ENCODE data around the gene ENPP6. TPM values are rescaled to one million over a fixed set of nuclear protein-coding genes. Genes with fewer than 3 reads are reported as not detected.

The ENPP6 gene
- total and polyA plus RNA-seq, 2 donors (not counting 3 experiments of a cell fraction or from before 2014, with no cell fraction given), result not detected

- intact Hi-C loops (cut with micrococcal nuclease), result no loop called here
- ChIA-PET CTCF (no interaction called here), POLR2A (no interaction called here)
- Histone ChIP-seq H3K4me2 (ENCODE audit: insufficient read depth, low read length) (no peak overlapping the region), H3K4me3 (replicated peaks in 1 of 3; ENCODE audit: insufficient read depth in 1 of 3, low read depth in 1 of 3, low read length in 3 of 3) (no peak overlapping the region), H3K9me3 (replicated peaks; ENCODE audit: control insufficient read depth, insufficient read depth, low read length) (no peaks in the 10 kb centered on the region), H4K20me1 (replicated peaks; ENCODE audit: control insufficient read depth, extremely low read depth, insufficient read depth, low read length) (no peaks in the 10 kb centered on the region), H3K9me1 (replicated peaks; ENCODE audit: control insufficient read depth, extremely low read depth, insufficient read depth, low read length) (no peaks in the 10 kb centered on the region), H3K36me3 (ENCODE audit: control insufficient read depth in 2 of 2, extremely low read depth in 1 of 2, insufficient read depth in 2 of 2, low read length in 2 of 2) (no peaks in the 10 kb centered on the region), H3K79me2 (ENCODE audit: control insufficient read depth, insufficient read depth, low read length) (no peaks in the 10 kb centered on the region), H3K27ac (ENCODE audit: insufficient read depth, low read depth, low read length) (no peak overlapping the region), H3K27me3 (ENCODE audit: control insufficient read depth in 2 of 2, insufficient read depth in 2 of 2, low read length in 2 of 2) (no peaks in the 10 kb centered on the region), H2AFZ (ENCODE audit: low read depth, low read length) (no peak overlapping the region), H3K9ac (replicated peaks; ENCODE audit: extremely low read depth, insufficient read depth, low read length) (no peak overlapping the region), H3K4me1 (ENCODE audit: control insufficient read depth, extremely low read depth, insufficient read depth, low read length) (no peaks in the 10 kb centered on the region)
- dilution Hi-C loops (cut with MboI; ENCODE audit: extremely low pct_ligation_motif_present, low sequenced_read_pairs), result no loop called here
- no peak for DNase-seq (ENCODE audit: low read depth, low spot score)
- no peak for FAIRE-seq
- no TSS peak for BruUV-seq (replicated peaks)
- TF ChIP-seq CTCF (IDR thresholded peaks at IDR 0.05; ENCODE audit: extremely low read depth in 1 of 2, insufficient read depth in 1 of 2, low read depth in 1 of 2, low read length in 2 of 2), result no peak
- TF ChIP-seq POLR2AphosphoS5 (IDR thresholded peaks at IDR 0.05; ENCODE audit: insufficient read depth, low read depth, low read length), result no peak
- TF ChIP-seq EZH2 (IDR thresholded peaks at IDR 0.05; ENCODE audit: borderline replicate concordance, low read depth, low read length, severe bottlenecking), result no peak
- TF ChIP-seq JUN (IDR thresholded peaks at IDR 0.05; ENCODE audit: borderline replicate concordance, insufficient read depth, insufficient read length, low read depth), result no peak
- TF ChIP-seq GATA2 (IDR thresholded peaks at IDR 0.05; ENCODE audit: insufficient read depth, insufficient read length, low read depth, low read length), result no peak
- TF ChIP-seq POLR2A (IDR thresholded peaks at IDR 0.05; ENCODE audit: low read depth, low read length), result no peak
- no peak for TF ChIP-seq MYC (IDR thresholded peaks at IDR 0.05; ENCODE audit: low read depth, low read length)
- no peak for TF ChIP-seq MAX (IDR thresholded peaks at IDR 0.05; ENCODE audit: insufficient read depth, insufficient read length)
- no peak for TF ChIP-seq FOS (IDR thresholded peaks at IDR 0.05; ENCODE audit: borderline replicate concordance, insufficient read depth, low read length)
These were observed 72.1 kb downstream of the ENPP6 start for GRCh38 chr4:184145596-184145995.

Data from endothelial cell of umbilical vein (primary cell).